K562 treated with DMSO at 1 percent for 12 hours (cell line): ENCODE results near the gene CLIC3. TPM values are rescaled to one million over a fixed set of nuclear protein-coding genes. Genes with fewer than 3 reads are reported as not detected.

Source experiments
- total RNA-seq: library from RNA; unstranded; fragments of 300-600 nt; gene quantifications from 2 replicates; pipeline ENCODE4 v1.2.3, GENCODE V29; 2022; ENCODE audit not compliant: insufficient read depth

Gene CLIC3, protein sequence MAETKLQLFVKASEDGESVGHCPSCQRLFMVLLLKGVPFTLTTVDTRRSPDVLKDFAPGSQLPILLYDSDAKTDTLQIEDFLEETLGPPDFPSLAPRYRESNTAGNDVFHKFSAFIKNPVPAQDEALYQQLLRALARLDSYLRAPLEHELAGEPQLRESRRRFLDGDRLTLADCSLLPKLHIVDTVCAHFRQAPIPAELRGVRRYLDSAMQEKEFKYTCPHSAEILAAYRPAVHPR
- not detected in 2 replicates for total RNA-seq

DNA sequence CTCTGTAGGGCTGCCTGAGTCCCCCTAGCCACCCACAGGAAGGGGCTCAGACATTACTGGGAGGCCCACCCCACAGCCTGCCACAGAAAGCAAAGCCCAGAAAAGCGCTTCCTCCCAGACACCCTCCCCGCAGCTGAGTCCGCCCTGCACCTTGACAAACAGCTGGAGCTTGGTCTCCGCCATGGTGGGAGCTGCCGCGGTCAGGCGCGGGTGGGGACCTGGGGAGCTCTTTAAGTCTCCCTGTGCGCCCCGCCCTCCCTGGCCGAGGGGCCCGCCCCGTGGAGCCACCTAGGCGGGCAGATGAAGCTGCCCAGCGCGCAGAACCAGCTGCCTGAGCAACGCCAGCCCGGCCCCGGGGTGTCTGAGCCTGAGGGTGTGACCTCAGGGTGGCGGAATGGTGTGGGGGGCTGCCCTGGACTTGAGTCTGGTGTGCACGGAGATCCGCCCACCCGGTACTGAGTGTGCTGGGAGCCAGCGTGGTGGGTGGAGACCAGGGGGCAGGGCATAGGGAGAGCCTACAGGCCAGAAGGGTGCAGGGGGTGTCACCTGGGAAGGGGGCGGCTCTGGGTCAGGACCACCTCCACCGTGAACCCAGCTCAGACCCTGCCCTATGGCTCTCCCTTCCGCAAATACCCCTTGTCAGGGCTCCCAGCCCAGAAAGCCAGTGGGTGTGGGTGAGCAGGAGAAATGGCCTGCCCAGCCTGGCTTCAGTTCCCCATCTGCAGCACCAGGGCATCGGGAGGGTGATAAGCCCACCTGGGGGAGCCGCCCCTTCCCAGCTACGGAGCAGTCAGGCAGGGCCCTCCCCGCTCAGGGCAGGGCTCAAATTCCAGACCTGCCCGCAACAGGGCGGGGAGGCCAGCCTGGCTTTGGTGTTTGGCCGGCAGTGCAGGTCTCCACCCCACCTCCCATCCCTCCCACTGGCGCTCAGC lies at the start of gene CLIC3:
TSS of gene CLIC3 (minus strand) at position 208 of the 932 bp plus-strand sequence. CDS start at position 183, 25 bp downstream.

DNA sequence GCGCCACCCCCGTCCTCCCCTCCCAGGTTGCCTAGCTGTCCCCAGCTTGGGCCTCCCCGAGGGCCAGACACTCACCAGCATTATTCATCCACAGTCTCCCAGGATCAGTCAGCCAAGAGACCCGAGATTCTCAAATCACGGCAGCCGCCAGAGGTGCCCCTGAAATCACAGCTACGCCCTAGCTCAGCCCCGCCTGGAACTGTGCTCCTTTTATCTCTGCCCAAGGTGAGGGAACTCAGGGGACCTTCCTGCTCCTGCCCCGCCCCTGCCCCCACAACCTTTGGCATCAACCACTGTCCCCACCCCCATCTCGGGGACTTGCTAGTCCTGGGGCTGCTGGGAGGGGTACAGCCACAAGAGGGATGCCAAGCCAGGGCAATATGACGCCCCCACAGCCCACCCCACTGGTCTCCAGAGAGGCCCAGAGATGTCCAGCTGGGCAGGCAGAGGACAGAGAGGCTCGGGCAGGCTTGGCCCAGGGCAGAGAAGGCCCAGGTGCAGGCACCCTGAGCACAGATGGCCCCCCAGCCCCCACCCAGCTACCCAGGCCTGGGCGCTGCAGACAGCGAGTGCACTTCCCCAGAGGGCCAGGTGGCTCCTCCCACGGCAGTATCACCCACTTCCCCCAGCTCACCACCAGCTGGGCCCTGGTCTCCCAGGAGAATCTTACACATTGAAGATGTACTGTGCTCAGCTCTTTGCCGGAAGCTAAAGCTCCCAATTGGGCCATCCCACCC lies 35.7 kb upstream of the CLIC3 start, which contains the start of gene FUT7:
TSS of gene FUT7 (minus strand) at position 185 of the 737 bp plus-strand sequence. CDS start at position 88, 97 bp downstream.

DNA sequence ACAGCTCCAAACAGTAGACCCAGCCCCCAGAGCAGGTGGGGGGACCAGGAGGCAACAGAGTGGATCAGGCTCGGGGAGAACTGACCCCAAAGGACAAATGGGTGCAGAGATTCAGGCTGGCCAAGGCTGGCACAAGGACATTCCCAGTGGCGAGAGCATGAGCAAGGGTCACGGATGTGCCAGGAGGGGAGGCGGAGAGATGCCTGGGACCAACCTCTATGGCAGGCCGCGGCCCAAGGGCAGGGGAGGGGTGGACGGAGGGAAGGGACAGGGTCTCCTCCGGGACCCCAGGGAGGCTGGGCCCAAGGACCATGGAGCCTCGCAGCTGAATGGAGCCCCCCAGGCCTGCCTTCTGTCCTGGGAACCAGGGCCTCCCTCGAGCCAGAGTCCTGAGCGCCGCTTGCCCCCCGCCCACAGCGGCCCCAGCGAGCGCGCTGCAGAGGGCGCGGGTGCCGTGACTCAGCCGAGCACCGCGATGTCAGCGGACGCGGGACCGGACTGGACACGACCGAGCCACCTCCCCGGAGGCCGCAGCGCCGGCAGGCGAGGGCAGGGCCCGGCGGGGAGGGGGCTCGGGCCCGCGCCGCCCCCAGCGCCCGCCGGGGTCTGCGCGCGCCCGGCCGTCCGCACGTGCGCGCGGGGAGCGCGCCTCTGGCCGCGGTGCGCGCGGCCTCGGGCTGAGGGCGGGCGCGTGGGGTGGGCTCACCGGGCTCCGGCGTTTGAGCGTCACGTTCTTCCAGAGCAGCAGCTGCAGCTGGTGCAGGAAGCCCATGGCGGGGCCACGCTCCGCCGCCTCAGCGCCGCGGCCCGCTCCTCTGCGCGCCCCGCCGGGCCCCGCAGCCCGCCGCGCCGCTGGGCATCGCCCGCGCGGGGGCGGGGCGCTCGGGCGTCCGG lies 31.2 kb upstream of the CLIC3 start, which contains the start of gene ABCA2:
TSS of gene ABCA2 (minus strand) at position 869 of the 894 bp plus-strand sequence. CDS start at position 772, 97 bp downstream.

DNA sequence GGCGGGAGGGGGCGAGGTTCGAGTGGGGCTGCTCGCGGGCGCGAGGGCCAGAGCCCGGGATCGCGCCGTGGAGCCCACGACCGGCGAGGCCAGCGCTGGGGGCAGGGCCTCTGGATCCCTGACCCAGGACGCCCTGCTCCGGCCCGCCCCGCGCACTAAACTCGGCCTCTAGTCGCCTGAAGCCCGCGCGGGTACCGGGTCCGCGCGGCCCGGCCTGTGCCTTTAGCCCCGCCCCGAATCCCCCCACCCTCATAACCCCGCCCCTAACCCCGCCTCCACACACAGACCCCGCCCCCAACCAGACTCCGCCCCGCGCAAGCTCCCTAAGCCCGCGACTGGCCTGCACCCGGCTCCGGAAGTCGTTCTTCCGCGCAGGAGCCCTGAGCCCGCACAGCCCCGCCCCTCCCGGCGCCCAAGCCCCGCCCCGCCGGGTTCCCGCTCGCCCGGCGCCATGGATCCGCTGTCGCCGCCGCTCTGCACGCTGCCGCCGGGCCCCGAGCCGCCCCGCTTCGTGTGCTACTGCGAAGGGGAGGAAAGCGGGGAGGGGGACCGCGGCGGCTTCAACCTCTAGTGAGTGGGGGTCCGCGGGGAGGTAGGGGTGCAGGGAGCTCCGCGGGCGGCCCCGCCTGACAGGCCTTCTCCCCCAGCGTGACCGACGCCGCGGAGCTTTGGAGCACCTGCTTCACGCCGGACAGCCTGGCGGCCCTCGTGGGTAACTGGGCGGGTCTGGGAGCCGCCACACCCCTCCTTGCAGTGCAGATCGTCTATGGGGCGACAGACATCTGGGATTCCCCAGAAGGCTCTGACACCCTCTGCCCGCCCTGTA lies 4.2 kb downstream of the CLIC3 start, which contains the start of gene PAXX:
TSS of gene PAXX (plus strand) at position 430 of the 826 bp plus-strand sequence. CDS start at position 452, 22 bp downstream.

DNA sequence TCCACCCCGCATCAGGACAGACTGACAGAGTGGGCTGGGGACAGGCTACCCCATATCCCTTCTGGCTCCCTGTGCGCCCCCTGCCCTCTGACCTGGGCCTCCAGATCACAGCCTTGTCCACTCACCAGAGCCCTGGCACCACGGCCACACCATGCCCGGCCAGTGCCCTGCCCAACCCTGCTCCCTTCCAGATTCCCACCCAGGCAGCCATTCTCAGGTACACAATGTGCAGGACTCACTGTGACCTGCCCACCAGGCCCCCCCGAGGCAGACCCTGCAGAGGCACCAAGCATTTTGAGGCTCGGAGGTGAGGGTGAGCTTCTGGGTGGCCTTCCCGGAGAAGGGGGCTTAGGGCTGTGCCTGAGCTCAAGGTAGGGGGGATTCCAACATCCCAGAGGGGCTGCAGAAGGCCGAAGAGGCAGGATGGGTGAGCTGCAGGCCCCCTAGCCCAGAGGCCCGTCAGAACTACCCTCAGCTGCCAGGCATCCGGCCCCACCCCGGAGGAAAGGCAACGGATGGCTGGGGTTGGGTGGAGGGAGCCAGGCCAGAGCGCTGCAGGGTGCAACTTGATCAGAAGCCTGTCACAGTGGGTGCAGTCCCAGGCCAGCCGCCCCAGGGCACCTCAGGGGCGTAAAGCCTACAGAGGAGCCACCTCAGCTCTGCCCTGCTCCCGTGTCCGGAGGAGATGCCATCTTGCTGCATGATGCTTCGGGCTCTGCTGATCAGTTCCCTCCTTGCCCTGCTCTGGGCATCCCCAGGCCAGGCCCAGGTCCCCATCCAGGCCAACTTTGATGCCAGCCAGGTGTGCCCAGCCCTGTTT lies 13.9 kb downstream of the CLIC3 start, which contains the start of gene LCNL1:
TSS of gene LCNL1 (plus strand) at position 762 of the 820 bp plus-strand sequence. CDS start 594 bp downstream, outside the sequence.

DNA sequence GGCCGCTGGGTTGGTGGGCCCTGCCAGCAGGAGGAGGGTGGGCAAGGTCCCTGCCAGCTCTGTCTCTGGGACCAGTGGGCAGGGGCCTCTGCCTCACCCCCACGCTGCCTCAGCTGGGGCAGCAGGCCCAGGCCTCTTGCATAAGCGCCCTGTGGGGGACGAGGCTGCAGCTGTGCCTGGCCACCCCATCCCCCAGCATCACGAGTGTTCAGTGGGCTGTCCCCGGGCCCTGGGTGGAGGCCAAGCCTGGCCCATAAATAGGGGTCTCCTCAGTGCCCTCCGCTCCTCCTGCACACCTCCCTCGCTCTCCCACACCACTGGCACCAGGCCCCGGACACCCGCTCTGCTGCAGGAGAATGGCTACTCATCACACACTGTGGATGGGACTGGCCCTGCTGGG lies 19.1 kb downstream of the CLIC3 start, which contains the start of gene PTGDS:
TSS of gene PTGDS (plus strand) at position 282 of the 400 bp plus-strand sequence. CDS start at position 357, 75 bp downstream.

DNA sequence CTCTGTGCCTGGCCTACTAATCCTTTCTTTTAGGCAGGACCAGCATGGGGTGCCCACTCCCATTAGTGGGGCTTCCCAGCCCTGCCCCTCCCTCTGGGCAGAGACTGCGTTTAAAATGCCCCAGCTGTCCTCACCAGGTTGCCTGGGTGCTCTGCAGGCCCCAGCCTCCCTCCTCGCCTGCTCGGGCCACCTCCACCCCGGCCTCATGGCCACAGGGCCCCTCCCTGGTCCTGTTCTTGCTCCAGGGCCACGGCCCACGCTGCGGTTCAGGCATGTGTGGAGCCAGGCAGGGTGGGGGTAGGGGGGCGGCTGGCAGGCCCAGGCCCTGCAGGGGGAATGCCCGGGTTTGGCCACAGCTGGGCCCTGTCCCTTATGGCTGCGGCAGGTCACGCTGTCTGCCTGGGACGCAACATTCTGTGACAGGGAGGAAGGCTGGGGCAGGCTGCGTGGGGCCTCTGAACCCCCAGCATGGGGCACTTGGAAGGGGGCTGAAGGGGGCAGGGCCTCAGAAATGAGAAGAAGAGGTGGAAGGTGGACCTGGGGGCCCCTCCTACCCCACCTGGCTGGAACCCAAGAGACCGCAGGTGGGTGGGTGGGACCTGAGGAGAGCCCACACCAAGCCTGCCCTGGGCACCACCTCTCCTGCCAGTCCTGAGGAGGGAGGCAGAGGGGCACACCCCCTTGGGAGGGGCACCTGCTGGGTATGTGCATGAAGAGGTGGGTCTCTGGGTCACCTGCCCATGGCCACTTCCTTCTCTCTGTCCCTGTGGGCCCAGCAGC lies 44.6 kb downstream of the CLIC3 start, which contains the start of gene LCN12:
TSS of gene LCN12 (plus strand) at position 733 of the 780 bp plus-strand sequence. CDS start 55 bp downstream, outside the sequence.

Other genes with a start within 250 kb of the CLIC3 start
- gene LCN6, start 248.0 kb downstream of the CLIC3 start, total RNA-seq = not detected in 2 replicates
- gene LCN8, start 238.3 kb downstream of the CLIC3 start, total RNA-seq = not detected in 2 replicates
- gene LCN15, start 232.1 kb downstream of the CLIC3 start, total RNA-seq = not detected in 2 replicates
- 32.1 and 71.4 TPM in 2 replicates for gene TMEM141, start 205.2 kb downstream of the CLIC3 start, total RNA-seq
- 0.42 TPM in 1 of 2 replicates, not detected in the other for gene CCDC183, start 200.2 kb downstream of the CLIC3 start, total RNA-seq
- 123 and 151 TPM in 2 replicates for gene RABL6, start 188.6 kb downstream of the CLIC3 start, total RNA-seq
- gene AJM1, start 154.1 kb downstream of the CLIC3 start, total RNA-seq = 6.5 and 14.3 TPM in 2 replicates
- gene PHPT1, start 147.2 kb downstream of the CLIC3 start, total RNA-seq = 119 and 244 TPM in 2 replicates
- 3.4 and 3.6 TPM in 2 replicates for gene MAMDC4, start 144.2 kb downstream of the CLIC3 start, total RNA-seq
- gene EDF1, start 130.3 kb downstream of the CLIC3 start, total RNA-seq = 551 and 781 TPM in 2 replicates
- 25.9 and 33.7 TPM in 2 replicates for gene TRAF2, start 110.1 kb downstream of the CLIC3 start, total RNA-seq
- gene FBXW5, start 51.8 kb downstream of the CLIC3 start, total RNA-seq = 126 and 129 TPM in 2 replicates
- gene C8G, start 51.3 kb downstream of the CLIC3 start, total RNA-seq = not detected in 2 replicates
- not detected in 2 replicates for gene LCN12, start 44.3 kb downstream of the CLIC3 start, total RNA-seq
- gene PTGDS, start 19.1 kb downstream of the CLIC3 start, total RNA-seq = 12.3 and 16.0 TPM in 2 replicates
- not detected in 2 replicates for gene LCNL1, start 13.6 kb downstream of the CLIC3 start, total RNA-seq
- 91.4 and 99.8 TPM in 2 replicates for gene PAXX, start 4.1 kb downstream of the CLIC3 start, total RNA-seq
- gene ABCA2, start 31.7 kb upstream of the CLIC3 start, total RNA-seq = 5.4 and 10.9 TPM in 2 replicates
- not detected in 2 replicates for gene FUT7, start 35.5 kb upstream of the CLIC3 start, total RNA-seq
- 1.0 and 4.3 TPM in 2 replicates for gene NPDC1, start 49.6 kb upstream of the CLIC3 start, total RNA-seq
- not detected in 2 replicates for gene ENTPD2, start 57.5 kb upstream of the CLIC3 start, total RNA-seq
- 17.4 and 28.8 TPM in 2 replicates for gene SAPCD2, start 74.0 kb upstream of the CLIC3 start, total RNA-seq
- 5.9 and 8.8 TPM in 2 replicates for gene UAP1L1, start 80.9 kb upstream of the CLIC3 start, total RNA-seq
- gene MAN1B1, start 90.4 kb upstream of the CLIC3 start, total RNA-seq = 47.0 and 51.4 TPM in 2 replicates
- 194 and 200 TPM in 2 replicates for gene DPP7, start 118.2 kb upstream of the CLIC3 start, total RNA-seq
- 0.85 TPM in 1 of 2 replicates, not detected in the other for gene GRIN1, start 142.6 kb upstream of the CLIC3 start, total RNA-seq
- not detected in 2 replicates for gene LRRC26, start 173.5 kb upstream of the CLIC3 start, total RNA-seq
- gene TMEM210, start 175.5 kb upstream of the CLIC3 start, total RNA-seq = not detected in 2 replicates
- 35.8 and 51.1 TPM in 2 replicates for gene ANAPC2, start 192.0 kb upstream of the CLIC3 start, total RNA-seq
- gene SSNA1, start 192.1 kb upstream of the CLIC3 start, total RNA-seq = 138 and 226 TPM in 2 replicates
- gene TPRN, start 204.2 kb upstream of the CLIC3 start, total RNA-seq = 23.4 and 26.9 TPM in 2 replicates
- 54.3 and 56.7 TPM in 2 replicates for gene TMEM203, start 209.1 kb upstream of the CLIC3 start, total RNA-seq
- 12.6 and 31.3 TPM in 2 replicates for gene NDOR1, start 209.1 kb upstream of the CLIC3 start, total RNA-seq
- 7.4 and 10.2 TPM in 2 replicates for gene RNF208, start 225.7 kb upstream of the CLIC3 start, total RNA-seq
- gene CYSRT1, start 228.6 kb upstream of the CLIC3 start, total RNA-seq = 0.98 TPM in 1 of 2 replicates, not detected in the other
- gene RNF224, start 230.9 kb upstream of the CLIC3 start, total RNA-seq = not detected in 2 replicates
- gene SLC34A3, start 234.3 kb upstream of the CLIC3 start, total RNA-seq = not detected in 2 replicates
- gene TUBB4B, start 244.7 kb upstream of the CLIC3 start, total RNA-seq = 804 and 847 TPM in 2 replicates